Suprapubic skin (tissue), 4 donors: Measurements from ENCODE around the gene CDC14A. TPM values are rescaled to one million over a fixed set of nuclear protein-coding genes. Genes with fewer than 3 reads are reported as not detected.

Source experiments
- DNase-seq, 2 donors: peaks; one replicate each; pipeline ENCODE4 v3.0.0-alpha.2; 2019; ENCODE audit warnings: low spot score in 2 of 2
- H3K27ac ChIP-seq: fragments of 200-600 bp; sonication (generic); one replicate; pipeline ENCODE4 v1.5.1; 2019
- H3K27me3 ChIP-seq: fragments of 200-600 bp; sonication (generic); one replicate; pipeline ENCODE4 v1.5.1; 2019
- H3K36me3 ChIP-seq: fragments of 200-600 bp; sonication (generic); one replicate; pipeline ENCODE4 v1.5.1; 2019
- H3K4me1 ChIP-seq: fragments of 200-600 bp; sonication (generic); one replicate; pipeline ENCODE4 v1.5.1; 2019
- H3K4me3 ChIP-seq: fragments of 200-600 bp; sonication (generic); one replicate; pipeline ENCODE4 v1.5.1; 2019; ENCODE audit warnings: mild to moderate bottlenecking
- H3K9me3 ChIP-seq: fragments of 200-600 bp; sonication (generic); one replicate; pipeline ENCODE4 v1.5.1; 2019
- CTCF ChIP-seq, 2 donors: fragments of 200-600 bp in 1 of 2; fragments of 450-650 bp in 1 of 2; sonication (generic) in 1 of 2; IDR thresholded peaks; one replicate each; pipeline ENCODE4 v1.5.1; 2016 to 2019; ENCODE audit warnings: antibody characterized with exemption in 2 of 2, mild to moderate bottlenecking in 1 of 2, moderate library complexity in 1 of 2
- EP300 ChIP-seq: sonication (generic); formaldehyde crosslinking; IDR thresholded peaks from one replicate; pipeline ENCODE4 v1.6.1; 2017; ENCODE audit warnings: antibody characterized with exemption
- POLR2A ChIP-seq, 2 donors: fragments of 450-650 bp; IDR thresholded peaks; one replicate each; pipeline ENCODE4 v1.6.1; 2017; ENCODE audit warnings: antibody characterized with exemption in 2 of 2, mild to moderate bottlenecking in 2 of 2, moderate library complexity in 2 of 2
- POLR2AphosphoS5 ChIP-seq, 3 donors: sonication (generic); formaldehyde crosslinking; IDR thresholded peaks; one replicate each; pipeline ENCODE4 v1.6.1; 2017; ENCODE audit warnings: antibody characterized with exemption in 3 of 3
- WGBS: methylation state at CpG from one replicate; pipeline ENCODE4 v1.1.5; 2018; 5-methylcytosine and 5-hydroxymethylcytosine counted together
- total RNA-seq, 4 donors: library from RNA; depleted of rRNA; stranded (reverse); fragments of >200 nt; gene quantifications; one replicate each; pipeline ENCODE4 v1.1.0, GENCODE V29; 2016

The CDC14A gene
- total RNA-seq, 4 donors from 2014 or later: 9.9 to 22.8 (median 17.5) TPM

GRCh38 chr1:100316622-100317021 lies 35.7 kb upstream of the CDC14A start:
- Histone ChIP-seq H3K27me3 (no peaks in the 10 kb centered on the region), H3K4me1 (no peaks in the 10 kb centered on the region), H3K36me3 (no peaks in the 10 kb centered on the region), H3K4me3 (no peak overlapping the region), H3K27ac (no peak overlapping the region), H3K9me3 (no peaks in the 10 kb centered on the region)
- DNase-seq: no peak
- TF ChIP-seq EP300 (no peak), POLR2AphosphoS5 (IDR thresholded peaks at IDR 0.05) (no peak), POLR2A (IDR thresholded peaks at IDR 0.05) (no peak), CTCF (IDR thresholded peaks at IDR 0.05) (no peak)

- Histone ChIP-seq H3K4me3 (no peak overlapping the region), H3K9me3 (no peaks in the 10 kb centered on the region), H3K36me3 (no peaks in the 10 kb centered on the region), H3K27me3 (no peaks in the 10 kb centered on the region), H3K4me1 (no peaks in the 10 kb centered on the region), H3K27ac (no peak overlapping the region)
- no peak for TF ChIP-seq CTCF (IDR thresholded peaks at IDR 0.05)
- no peak for TF ChIP-seq EP300
- TF ChIP-seq POLR2A (IDR thresholded peaks at IDR 0.05): no peak
- TF ChIP-seq POLR2AphosphoS5 (IDR thresholded peaks at IDR 0.05): no peak
- no peak for DNase-seq
- WGBS: 87% methylated on average over 2 of the region's 2 CpGs
These were observed 31.8 kb upstream of the CDC14A start for GRCh38 chr1:100320311-100321099.

- no peak for DNase-seq
- no peak overlapping the region for H3K27ac ChIP-seq
- 92% methylated on average over 7 of the region's 7 CpGs for WGBS
- H3K4me3 ChIP-seq: no peak overlapping the region
- no peaks in the 10 kb centered on the region for H3K36me3 ChIP-seq
- H3K9me3 ChIP-seq: no peaks in the 10 kb centered on the region
- TF ChIP-seq POLR2A (IDR thresholded peaks at IDR 0.05) (no peak), EP300 (no peak), CTCF (IDR thresholded peaks at IDR 0.05) (no peak), POLR2AphosphoS5 (IDR thresholded peaks at IDR 0.05) (no peak)
- H3K4me1 ChIP-seq: no peaks in the 10 kb centered on the region
- H3K27me3 ChIP-seq: no peaks in the 10 kb centered on the region
These were observed 31.2 kb upstream of the CDC14A start for GRCh38 chr1:100321100-100321493.

- no peaks in the 10 kb centered on the region for H3K9me3 ChIP-seq
- TF ChIP-seq POLR2A (IDR thresholded peaks at IDR 0.05): no peak
- TF ChIP-seq EP300: no peak
- no peak for TF ChIP-seq POLR2AphosphoS5 (IDR thresholded peaks at IDR 0.05)
- no peak for TF ChIP-seq CTCF (IDR thresholded peaks at IDR 0.05)
- no peaks in the 10 kb centered on the region for H3K4me1 ChIP-seq
- no peaks in the 10 kb centered on the region for H3K36me3 ChIP-seq
- DNase-seq: no peak
- no peak overlapping the region for H3K4me3 ChIP-seq
- no peak overlapping the region for H3K27ac ChIP-seq
- 89% methylated on average over 8 of the region's 8 CpGs for WGBS
- no peaks in the 10 kb centered on the region for H3K27me3 ChIP-seq
These were observed 30.8 kb upstream of the CDC14A start for GRCh38 chr1:100321506-100321905.

GRCh38 chr1:100322436-100323211 lies 29.7 kb upstream of the CDC14A start:
- 88% methylated on average over 1 of the region's 1 CpG for WGBS
- Histone ChIP-seq H3K36me3 (no peaks in the 10 kb centered on the region), H3K27ac (no peak overlapping the region), H3K4me1 (no peaks in the 10 kb centered on the region), H3K27me3 (no peaks in the 10 kb centered on the region), H3K9me3 (no peaks in the 10 kb centered on the region), H3K4me3 (no peak overlapping the region)
- TF ChIP-seq EP300 (no peak), POLR2AphosphoS5 (IDR thresholded peaks at IDR 0.05) (no peak), POLR2A (IDR thresholded peaks at IDR 0.05) (no peak)
- no peak for DNase-seq
